GM12874 (cell line): ENCODE measurements around the gene LAMA1.

Experiments used
- TF ChIP-seq, protein P1 (sequence below): IDR thresholded peaks from 2 replicates; pipeline ENCODE4 v1.5.1; 2011; ENCODE audit warnings: low read depth, mild to moderate bottlenecking, control low read depth, low read length, moderate library complexity; ENCODE audit not compliant: insufficient read depth

LAMA1 gene

DNA sequence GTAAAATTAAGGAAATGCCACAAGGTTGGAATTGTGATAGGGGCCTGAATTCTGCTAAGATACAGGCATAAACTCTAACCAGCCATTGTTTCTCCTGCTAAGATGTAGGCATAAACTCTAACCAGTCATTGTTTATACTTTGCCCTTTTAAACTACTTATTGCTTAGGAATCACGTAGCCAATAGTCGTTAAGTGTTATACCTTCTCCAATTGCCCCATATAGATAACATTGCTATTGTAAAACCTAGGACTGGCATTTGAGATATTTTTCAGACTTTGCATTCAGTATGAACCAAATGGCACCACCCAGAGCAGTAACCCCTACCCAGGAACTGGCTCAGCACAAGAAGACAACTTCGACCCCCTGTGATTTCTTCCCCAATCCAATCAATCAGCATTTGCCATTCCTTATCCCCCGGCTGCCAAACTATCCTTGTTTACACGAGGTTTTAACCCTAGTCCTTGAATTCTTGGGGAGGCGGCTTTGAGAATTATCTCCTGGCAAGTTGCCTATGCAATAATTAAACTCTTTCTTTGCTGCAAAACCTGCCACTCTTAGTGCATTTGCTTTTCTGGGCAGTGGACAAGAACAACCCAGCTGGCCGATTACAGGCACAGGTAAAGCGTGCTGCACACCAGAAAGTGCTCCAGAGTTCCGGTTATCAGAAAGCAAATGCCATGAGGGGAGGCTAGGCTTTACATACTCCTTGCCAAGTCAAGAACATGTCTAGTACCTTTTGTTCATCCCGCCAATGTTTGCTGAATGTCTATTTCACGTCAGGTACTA, 167.6 kb downstream of the LAMA1 start:
- TF ChIP-seq, protein P1, sequence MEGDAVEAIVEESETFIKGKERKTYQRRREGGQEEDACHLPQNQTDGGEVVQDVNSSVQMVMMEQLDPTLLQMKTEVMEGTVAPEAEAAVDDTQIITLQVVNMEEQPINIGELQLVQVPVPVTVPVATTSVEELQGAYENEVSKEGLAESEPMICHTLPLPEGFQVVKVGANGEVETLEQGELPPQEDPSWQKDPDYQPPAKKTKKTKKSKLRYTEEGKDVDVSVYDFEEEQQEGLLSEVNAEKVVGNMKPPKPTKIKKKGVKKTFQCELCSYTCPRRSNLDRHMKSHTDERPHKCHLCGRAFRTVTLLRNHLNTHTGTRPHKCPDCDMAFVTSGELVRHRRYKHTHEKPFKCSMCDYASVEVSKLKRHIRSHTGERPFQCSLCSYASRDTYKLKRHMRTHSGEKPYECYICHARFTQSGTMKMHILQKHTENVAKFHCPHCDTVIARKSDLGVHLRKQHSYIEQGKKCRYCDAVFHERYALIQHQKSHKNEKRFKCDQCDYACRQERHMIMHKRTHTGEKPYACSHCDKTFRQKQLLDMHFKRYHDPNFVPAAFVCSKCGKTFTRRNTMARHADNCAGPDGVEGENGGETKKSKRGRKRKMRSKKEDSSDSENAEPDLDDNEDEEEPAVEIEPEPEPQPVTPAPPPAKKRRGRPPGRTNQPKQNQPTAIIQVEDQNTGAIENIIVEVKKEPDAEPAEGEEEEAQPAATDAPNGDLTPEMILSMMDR, result no peak

DNA sequence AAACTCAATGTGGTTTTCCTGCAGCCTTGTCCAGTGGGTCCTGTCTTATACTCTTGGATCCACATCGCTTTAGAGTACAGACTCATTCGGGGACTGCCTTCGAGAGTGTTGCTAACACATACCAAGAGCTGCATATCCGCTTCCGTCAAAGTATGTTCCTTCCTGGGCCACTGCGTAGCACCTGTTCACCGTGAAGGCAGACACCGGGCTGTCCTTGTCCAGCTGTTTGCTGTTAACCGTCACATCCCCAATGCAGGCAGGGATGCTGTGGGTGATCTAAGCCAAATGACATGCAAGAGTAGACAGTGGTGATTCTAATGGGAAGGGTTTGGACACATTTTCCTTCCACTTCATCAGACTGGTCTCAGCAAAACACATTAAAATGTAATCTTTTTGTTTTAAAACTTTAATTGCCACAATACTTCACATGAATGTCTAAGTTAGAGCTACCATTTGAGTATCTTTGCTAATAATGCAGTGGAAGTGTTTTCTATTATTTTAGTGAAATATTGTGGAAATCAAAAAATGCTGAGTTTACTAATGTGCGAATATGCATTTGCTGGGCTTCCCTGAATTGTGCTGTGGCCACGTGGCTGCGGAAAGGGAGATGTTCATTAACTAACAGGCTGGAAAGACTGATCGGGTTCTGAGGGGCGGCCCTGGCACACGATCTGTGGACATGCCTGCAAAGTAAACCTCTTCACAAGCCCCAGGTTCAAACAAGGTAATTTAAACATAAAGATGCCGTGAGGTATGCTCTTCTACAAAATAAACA, 169.1 kb downstream of the LAMA1 start:
- TF ChIP-seq, protein P1, result no peak

DNA sequence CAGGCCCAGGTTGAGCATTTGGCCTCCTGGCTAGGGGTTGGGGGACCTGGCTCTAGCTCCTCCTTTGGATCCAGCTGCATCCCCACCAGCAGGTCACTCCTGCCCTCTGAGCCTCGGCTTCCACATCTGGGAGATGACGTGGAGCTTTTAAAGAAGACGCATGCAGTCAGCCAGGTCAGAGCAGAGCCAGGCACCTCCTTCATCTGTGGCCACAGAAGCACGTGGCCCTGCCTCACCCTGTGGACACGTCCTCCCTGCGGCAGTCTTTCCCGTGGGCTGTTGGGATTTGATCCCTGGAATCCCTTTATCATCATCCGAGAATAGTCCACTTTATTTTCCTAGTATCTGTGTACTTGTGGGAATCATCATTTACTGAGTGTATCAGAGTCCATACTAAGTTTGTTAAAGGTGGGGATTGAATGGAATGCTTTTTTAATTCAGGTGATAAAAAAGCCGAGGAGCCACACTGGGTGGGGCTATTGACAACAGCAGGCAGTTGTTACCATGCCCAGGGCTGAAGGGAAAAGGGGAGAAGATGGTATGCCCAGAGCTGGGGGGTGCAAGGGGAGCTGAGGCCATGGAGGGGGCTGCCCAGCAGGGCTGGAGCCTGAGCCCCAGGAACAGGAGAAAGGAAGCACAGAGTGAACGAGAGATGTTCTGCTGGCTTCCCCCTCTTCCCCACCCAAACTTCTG, 170.1 kb downstream of the LAMA1 start:
- TF ChIP-seq, protein P1, result no peak

DNA sequence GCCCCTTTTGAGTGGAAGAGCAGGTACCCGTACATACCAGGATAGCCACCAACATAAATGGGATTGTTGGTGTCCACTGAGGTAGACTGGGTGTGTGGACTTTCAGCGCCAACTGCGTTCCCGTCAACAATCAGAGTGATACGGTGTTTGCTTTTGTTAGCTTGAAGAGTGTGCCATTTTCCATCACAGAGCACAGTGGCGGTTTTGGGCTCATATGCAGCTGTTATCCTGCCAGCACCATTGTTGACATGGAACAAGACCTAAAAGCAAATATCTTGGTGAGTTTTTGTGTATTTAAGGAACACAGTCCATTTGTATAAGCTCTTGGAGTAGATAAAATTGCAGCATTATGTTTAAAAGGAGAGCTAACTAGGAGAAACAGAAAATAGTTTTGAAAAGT, 174.5 kb downstream of the LAMA1 start:
- TF ChIP-seq, protein P1, result no peak

DNA sequence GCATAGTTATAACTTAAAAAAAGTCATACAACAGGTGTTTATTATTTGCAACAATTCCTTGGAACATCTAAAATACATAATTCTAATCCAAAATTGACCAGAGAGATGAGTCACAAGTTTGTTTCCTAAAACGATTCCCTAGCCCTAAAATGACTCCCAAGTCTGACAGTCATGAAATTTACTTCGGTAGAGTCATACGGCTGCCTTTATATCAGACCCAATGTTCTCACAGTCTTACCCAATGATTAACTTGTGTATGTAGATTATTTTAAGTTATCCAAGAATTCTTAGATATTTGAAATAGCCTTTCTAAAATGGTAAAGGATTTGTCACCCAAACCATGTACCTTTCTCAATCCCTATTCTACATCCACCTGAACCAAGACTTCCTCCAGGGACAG, 174.9 kb downstream of the LAMA1 start:
- TF ChIP-seq, protein P1, result no peak

DNA sequence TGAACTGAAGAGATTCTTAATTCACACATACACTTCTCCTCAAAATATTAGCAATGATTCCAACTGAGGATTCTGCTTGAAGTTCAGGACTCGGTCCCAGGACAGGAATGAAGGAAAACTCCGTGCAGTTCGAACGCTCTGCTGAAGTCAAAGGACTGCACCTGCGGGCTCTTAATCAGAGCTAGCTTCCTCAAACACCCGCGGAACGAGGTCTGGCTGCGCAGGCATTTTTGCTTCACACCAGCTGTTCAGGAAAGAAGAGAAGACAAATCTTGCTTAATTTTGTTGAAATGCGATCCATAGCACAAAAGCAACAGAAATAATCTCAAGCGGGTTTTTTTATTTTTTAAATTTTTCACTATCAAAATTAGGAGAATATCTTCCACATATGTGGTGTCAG, 175.6 kb downstream of the LAMA1 start:
- TF ChIP-seq, protein P1, result no peak

DNA sequence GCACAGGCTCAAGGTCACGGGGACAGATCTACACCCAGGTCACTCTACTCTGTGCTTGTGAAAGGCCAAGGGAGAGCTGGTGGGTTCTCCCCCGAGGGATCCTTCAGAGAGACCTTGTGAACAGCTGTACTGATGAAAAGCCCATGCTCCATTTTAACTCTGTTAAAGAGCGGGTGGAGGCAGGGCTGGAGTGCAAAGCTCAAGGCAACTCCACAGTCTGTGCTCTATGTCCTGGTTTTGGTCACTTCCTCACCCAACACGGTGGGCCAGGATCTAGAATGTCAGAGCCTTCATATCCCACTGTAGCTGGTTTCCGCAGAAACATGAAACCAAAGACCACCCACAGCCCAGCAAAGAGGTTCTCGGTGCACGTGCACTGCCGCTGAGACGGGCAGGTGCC, 177.1 kb downstream of the LAMA1 start:
- TF ChIP-seq, protein P1, result no peak
